ENCODE results near the gene TESPA1.

Gene TESPA1

DNA sequence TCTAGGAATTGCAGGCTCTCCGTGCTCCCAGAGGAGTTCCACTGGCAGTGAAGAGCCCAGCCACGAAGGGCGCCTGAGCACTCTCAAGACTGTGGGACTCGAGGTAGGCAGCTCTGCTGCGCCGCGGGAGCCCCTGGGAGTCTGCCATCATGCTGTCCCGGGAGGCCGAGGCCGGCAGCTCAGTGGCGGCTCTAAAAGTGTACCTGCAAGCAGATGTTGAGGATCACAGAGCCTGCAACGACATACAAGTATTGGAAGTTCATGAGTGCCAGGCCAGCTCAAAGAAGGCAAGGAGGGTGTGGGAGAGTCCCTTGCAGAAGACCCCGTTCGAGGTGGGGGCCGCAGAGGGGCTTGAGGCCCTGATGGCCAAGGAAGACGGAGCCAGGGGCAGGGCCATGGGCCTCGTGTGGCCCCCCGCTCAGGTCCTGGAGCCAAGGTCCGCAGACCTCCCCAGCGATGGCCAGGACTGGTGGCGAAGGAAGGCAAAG, 67.5 kb downstream of the TESPA1 start:
- no peak overlapping the region for H3K27ac ChIP-seq (ENCODE audit: low read depth, low read length)
- no peaks in the 10 kb centered on the region for H3K4me1 ChIP-seq (ENCODE audit: control insufficient read depth in 1 of 2, insufficient read depth in 2 of 2, low read length in 2 of 2)
- H3K18ac ChIP-seq (ENCODE audit: low read length) = no peak overlapping the region
- no peak for DNase-seq
- H3K36me3 ChIP-seq (ENCODE audit: control insufficient read depth in 1 of 2, insufficient read depth in 2 of 2, low read length in 2 of 2) = no peaks in the 10 kb centered on the region
- H3K79me2 ChIP-seq (ENCODE audit: control insufficient read depth, insufficient read depth, low read length, poor library complexity) = no peaks in the 10 kb centered on the region
- H2BK12ac ChIP-seq (ENCODE audit: low read length) = no peak overlapping the region
- H3K4ac ChIP-seq (ENCODE audit: low read depth, low read length) = no peak overlapping the region
- no peak overlapping the region for H4K91ac ChIP-seq (ENCODE audit: low read depth, low read length)
- H3K9ac ChIP-seq (ENCODE audit: low read length) = no peak overlapping the region
- no peak overlapping the region for H4K12ac ChIP-seq (ENCODE audit: low read depth, low read length)
- H4K8ac ChIP-seq (ENCODE audit: low read depth, low read length) = no peak overlapping the region
- H2BK120ac ChIP-seq (ENCODE audit: insufficient read depth, low read length, poor library complexity) = no peak overlapping the region
- no peak overlapping the region for H2AK5ac ChIP-seq (ENCODE audit: low read length)
- no peaks in the 10 kb centered on the region for H3K27me3 ChIP-seq (ENCODE audit: insufficient read depth, low read length)
- H3K4me3 ChIP-seq (ENCODE audit: low read depth, low read length) = no peak overlapping the region
- H3K4me2 ChIP-seq (ENCODE audit: low read length) = no peak overlapping the region
- H3K14ac ChIP-seq (ENCODE audit: low read length) = no peak overlapping the region
- H3K79me1 ChIP-seq (ENCODE audit: low read length) = no peaks in the 10 kb centered on the region
- H3K23ac ChIP-seq (ENCODE audit: low read length) = no peak overlapping the region
- no peak overlapping the region for H2BK5ac ChIP-seq (ENCODE audit: low read depth, low read length, poor library complexity)
- no peaks in the 10 kb centered on the region for H3K9me3 ChIP-seq (ENCODE audit: insufficient read depth, low read depth, low read length)
- no peak overlapping the region for H2AFZ ChIP-seq (ENCODE audit: insufficient read depth, low read length, poor library complexity)
- no CpG with 5 or more reads among the region's 21 CpGs for whole genome bisulfite sequencing (ENCODE audit: extremely low coverage, insufficient coverage, insufficient read length)
